Measurements from ENCODE around the gene TSHZ2.

- TF ChIP-seq CTCF (IDR thresholded peaks at IDR 0.05) (no peak), ELF4 (CRISPR knock-in tag; IDR thresholded peaks at IDR 0.05; ENCODE audit: low read depth) (no peak), ATF3 (CRISPR knock-in tag; conservative IDR thresholded peaks at IDR 0.05) (no peak), FOXJ3 (CRISPR knock-in tag; IDR thresholded peaks at IDR 0.05; ENCODE audit: borderline replicate concordance) (no peak), SMAD3 (CRISPR knock-in tag; IDR thresholded peaks at IDR 0.05; ENCODE audit: borderline replicate concordance) (no peak), ZNF138 (CRISPR knock-in tag; conservative IDR thresholded peaks at IDR 0.05) (no peak), MAX (CRISPR knock-in tag; IDR thresholded peaks at IDR 0.05) (no peak), USF2 (CRISPR knock-in tag; IDR thresholded peaks at IDR 0.05) (no peak), E2F4 (CRISPR knock-in tag; IDR thresholded peaks at IDR 0.05; ENCODE audit: borderline replicate concordance, low read depth) (no peak), ZNF232 (CRISPR knock-in tag; IDR thresholded peaks at IDR 0.05) (no peak), ZBTB21 (CRISPR knock-in tag; IDR thresholded peaks at IDR 0.05; ENCODE audit: borderline replicate concordance) (no peak), ATF1 (CRISPR knock-in tag; IDR thresholded peaks at IDR 0.05) (no peak)
- TF ChIP-seq, protein P1, sequence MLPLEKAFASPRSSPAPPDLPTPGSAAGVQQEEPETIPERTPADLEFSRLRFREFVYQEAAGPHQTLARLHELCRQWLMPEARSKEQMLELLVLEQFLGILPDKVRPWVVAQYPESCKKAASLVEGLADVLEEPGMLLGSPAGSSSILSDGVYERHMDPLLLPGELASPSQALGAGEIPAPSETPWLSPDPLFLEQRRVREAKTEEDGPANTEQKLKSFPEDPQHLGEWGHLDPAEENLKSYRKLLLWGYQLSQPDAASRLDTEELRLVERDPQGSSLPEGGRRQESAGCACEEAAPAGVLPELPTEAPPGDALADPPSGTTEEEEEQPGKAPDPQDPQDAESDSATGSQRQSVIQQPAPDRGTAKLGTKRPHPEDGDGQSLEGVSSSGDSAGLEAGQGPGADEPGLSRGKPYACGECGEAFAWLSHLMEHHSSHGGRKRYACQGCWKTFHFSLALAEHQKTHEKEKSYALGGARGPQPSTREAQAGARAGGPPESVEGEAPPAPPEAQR (CRISPR knock-in tag; IDR thresholded peaks at IDR 0.05): no peak
These were observed 57.9 kb downstream of the TSHZ2 start for GRCh38 chr20:53030061-53030460.

All from WTC11 (cell line).